NCI-H748 (cell line): Measurements from ENCODE around the gene LRR1.
A peak's percentile ranks its signal among the peaks of the same experiment; 100 is the strongest.
"Not testable (repeated sequence)": the region's sequence is repeated elsewhere in the genome, so short reads cannot be mapped to it uniquely, and the experiment has no call there.

Experiments used
- DNase-seq: peaks from one replicate; lab custom pipeline; 2025; ENCODE audit not compliant: unreplicated experiment; lab: John Stamatoyannopoulos, UW

The LRR1 gene

DNA sequence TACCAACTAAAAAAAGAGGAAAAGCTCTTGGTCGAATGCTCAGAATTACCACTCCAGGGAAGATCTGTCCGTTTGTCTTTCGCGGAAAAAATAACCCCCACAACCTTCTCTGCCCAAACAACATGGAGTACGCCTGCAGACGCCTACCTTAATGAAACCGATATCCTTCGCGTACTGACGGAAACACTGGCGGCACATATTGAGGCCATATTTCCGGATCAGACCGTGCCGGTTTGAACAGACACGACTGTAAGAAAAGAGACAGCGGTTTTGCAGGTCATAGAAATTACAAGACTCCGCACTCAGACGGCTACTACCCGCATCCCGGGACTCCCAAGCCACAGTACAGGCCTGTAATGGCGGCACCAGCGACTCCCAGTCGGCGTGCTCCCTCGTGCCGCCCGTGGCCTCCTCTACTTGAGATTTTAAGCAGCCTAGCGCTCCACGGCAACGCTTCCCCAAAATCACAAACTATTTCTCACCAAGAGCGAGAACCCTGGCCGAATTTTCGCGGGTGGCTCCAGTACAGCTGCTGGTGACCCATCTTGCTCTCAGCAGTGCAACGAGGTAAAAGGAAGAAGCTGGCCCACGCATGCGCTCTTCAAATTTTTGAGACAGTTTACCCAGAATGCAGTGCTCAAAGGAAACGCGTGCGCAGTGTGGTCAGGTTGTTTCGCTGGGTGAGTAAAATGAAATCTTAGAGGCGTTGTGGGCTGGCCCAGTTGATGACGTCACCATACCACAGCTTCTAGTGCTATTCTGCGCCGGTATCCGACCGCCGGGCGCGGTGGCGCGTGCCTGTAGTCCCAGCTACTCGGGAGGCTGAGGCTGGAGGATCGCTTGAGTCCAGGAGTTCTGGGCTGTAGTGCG lies 12.7 kb upstream of the LRR1 start, which contains the start of gene RPS29:
RPS29 (minus strand) TSS at position 578 of the 870 bp plus-strand sequence; CDS start at position 544, 34 bp downstream.
- peak; percentile 98 for DNase-seq

DNA sequence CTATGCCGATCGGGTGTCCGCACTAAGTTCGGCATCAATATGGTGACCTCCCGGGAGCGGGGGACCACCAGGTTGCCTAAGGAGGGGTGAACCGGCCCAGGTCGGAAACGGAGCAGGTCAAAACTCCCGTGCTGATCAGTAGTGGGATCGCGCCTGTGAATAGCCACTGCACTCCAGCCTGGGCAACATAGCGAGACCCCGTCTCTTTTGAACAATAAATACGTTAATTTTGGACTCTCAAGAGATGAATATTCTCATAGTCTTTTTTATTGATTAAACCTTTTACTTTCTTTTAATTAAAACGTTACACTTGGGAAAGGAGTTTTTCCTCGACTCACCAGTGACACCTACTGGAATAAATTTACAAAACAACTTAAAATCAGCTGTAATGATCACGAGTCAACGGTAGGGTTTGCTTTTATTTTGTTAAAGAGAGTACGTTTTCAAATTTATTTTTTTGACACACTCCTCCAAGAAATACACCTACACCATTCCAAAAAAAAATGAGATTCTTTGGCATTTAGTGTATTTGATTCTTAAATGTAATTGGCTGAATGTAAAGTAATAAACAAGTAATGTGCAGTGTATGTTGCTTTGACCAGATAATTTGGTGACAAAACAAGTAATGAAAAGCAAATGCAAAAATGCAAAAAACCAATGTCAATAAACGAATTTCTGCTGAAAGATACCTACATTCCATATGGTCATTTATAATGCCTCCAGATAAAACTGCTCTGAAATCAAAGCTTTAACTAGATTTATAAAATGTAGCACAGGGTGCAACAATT lies 11.9 kb upstream of the LRR1 start:
- DNase-seq: peak; percentile 69

DNA sequence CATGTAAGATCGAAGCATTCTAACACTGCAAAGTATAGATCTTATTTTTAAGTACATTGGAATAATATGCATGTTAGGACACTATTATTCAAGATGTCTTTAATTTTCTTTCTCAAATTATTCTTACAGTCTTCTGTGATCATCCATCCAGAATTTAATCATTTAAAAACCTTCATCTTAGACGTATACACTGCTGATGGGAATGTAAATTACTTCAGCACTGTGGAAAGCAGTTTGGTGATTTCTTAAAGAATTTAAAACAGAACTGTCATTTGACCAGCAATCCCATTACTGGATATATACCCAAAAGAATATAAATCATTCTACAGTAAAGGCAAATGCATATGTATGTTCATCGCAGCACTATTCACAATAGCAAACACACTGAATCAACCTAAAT lies 9.4 kb upstream of the LRR1 start:
- DNase-seq: no peak

DNA sequence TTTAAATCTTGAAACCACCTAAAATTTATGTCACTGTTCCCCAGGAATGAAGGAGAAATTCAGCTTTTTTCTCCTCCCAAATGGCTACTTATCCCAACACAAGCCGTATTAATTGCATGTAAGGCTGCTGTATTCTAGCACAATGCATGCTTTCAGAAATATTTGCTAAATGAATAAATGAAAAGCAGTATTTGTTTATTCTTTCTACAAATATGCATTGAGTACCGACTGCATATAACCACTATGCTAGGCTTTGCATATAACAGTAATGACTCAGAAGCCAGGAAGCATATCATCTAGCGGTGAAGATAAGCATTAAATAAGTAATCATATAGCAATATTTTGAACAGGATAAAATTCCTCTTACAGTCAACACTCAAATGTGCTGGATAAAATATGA lies 5.7 kb upstream of the LRR1 start:
- no peak for DNase-seq

DNA sequence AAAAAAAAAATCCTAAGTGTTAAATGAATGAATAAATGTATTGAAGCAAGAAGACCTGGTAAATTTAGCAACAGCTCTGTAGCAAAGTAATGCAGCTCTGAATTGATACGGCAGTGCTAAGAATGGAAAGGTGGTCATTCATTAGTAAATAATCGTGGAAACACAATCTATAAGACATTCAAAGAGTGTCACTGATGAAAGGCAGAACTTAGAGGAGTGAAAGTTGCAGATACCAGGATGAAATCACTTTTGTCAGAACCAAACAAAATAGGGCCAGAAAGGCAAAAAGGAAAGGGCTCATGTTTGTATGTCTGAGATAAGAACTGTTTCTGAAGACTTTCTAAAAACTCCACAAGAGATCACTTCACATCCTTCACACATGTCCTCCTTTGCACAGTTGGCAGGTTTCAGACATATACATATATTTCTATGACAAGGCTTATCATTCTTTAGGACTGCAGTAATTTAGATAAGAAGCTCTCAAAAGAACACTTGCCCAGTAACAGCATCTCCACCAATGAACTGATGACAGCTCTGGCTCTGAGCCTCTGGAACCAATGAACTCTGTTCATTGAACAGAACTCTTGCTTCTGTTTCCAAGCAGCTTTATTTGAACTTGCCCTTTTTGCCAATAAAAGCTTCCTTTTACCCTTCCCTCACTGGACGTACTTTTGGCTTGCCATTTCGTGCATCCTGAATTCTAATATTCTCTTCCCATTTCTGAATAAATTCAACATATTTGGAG lies 4.2 kb upstream of the LRR1 start:
- DNase-seq: no peak

DNA sequence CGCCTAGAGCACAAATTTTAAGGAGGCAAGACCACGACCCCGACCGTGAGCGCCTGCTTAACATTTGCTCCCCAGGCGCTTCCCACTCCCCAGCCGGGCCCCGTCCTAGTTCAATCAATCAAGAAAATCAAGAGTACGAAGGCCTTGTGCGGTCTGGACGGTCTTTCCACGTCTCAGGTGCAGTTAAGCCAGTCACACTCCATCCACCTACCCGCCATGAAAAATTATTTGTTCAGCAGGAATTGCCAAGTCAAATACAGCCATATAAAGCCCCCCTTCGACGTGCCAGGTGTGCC lies 603 bp upstream of the LRR1 start:
- no peak for DNase-seq

DNA sequence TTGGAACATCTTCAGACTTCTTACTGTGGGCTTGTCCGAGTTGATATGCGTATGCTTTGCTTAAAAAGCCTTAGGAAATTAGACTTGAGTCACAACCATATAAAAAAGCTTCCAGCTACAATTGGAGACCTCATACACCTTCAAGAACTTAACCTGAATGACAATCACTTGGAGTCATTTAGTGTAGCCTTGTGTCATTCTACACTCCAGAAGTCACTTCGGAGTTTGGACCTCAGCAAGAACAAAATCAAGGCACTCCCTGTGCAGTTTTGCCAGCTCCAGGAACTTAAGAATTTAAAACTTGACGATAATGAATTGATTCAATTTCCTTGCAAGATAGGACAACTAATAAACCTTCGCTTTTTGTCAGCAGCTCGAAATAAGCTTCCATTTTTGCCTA lies 8.8 kb downstream of the LRR1 start:
- DNase-seq: no peak

DNA sequence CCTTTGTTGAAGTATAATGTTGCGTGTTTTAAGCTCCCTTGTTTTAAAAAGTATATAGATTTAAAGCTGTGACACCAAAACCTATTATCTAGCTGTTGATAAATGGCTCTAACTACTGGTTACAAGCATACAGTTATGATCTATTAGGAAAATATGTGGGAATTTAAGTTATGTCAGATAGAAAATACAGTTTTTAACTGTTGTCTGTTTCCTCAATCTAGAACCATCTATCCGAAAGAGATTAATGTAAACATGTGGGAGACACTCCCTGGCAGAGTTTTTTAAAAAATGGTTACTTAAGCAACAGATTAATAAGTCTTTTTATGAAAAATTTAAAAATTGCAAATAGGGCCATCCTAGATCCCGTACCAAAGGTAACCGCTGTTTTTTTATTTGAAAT lies 13.5 kb downstream of the LRR1 start:
- DNase-seq: no peak

DNA sequence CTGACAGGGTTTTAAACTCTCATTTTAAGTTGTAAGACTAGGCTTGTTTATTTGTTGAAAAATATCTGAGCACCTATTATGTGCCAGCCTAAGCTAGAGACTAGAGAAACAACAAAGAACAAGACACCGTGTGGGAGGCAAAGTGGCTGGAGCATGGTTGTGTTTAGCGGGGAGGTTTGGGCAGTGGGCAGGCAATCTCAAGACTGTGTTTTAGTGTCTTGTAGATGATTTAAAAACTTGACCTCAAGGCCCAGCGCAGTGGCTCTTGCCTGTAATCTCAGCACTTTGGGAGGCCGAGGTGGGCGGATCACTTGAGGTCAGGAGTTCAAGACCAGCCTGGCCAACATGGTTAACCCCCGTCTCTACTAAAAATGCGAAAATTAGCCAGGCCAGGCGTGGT lies 13.9 kb downstream of the LRR1 start:
- no peak for DNase-seq

DNA sequence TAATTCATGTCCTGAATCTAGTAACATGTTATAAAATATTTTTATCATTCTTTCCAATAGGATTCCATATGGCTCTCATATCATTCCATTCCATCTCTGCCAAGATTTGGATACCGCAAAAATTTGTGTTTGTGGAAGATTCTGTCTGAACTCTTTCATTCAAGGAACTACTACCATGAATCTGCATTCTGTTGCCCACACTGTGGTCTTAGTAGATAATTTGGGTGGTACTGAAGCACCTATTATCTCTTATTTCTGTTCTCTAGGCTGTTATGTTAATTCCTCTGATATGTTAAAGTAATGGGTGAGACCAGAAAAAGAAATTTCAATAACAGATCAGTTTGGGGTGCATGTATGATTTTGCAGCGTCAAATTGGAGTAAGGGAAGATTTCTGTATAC lies 15.5 kb downstream of the LRR1 start:
- DNase-seq: no peak

DNA sequence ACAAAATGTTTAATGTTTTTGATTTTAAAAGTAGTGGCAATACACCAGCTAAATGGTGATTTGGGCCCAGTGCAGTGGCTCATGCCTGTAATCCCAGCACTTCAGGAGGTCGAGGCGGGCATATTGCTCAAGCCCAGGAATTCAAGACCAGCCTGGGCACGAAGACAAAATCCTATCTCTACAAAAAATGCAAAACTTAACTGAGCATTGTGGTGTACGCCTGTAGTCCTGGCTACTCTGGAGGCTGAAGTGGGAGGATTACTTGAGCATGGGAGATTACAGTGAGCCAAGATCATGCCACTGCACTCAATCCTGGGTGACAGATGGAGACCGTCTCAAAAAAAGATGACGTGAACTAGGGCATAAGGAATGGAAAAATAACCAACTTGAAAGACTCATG lies 17.0 kb downstream of the LRR1 start:
- no peak for DNase-seq

DNA sequence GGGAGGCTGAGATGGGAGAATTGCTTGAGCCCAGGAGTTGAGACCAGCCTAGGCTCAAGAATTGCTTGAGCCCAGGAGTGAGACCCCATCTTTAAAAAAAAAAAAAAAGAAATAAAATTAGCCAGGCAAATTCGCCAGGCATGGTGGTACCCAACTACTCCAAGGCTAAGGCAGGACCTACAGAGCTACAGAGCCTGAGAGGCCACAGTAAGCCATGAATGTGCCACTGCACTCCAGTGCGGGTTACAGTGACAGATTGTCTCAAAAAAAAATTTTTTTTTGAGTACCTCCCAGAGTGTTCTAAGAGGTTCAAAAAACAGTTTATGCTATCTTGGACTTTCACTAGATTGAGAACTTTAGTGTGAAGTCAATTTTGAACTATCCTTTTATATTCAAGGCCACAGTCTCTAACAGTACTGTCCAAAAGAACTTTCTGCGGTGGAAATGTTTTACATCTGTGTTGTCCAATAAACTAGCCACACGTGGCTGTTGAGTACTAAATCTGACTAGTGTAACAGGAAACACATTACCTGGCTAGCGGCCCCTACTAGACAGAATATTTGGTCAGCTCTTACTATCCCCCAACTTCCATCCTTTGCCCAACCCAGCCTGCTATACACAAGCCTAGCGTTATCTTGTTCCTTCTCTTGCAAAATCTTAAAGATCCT lies 19.2 kb downstream of the LRR1 start:
- DNase-seq: no peak

DNA sequence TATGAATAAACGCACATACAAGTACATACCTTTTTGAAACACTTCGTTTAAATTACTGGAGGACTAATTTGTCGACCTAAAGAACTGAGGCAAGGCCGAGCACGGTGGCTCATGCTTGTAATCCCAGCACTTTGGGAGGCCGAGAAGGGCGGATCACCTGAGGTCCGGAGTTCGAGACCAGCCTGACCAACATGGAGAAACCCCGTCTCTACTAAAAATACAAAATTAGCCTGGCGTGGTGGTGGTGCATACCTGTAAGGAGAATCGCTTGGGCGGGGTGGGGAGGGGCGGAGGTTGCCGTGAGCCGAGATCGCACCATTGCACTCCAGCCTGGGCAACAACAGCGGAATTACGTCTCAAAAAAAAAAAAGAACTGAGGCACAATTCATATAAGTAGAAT lies 20.5 kb downstream of the LRR1 start:
- not testable (repeated sequence) for DNase-seq

DNA sequence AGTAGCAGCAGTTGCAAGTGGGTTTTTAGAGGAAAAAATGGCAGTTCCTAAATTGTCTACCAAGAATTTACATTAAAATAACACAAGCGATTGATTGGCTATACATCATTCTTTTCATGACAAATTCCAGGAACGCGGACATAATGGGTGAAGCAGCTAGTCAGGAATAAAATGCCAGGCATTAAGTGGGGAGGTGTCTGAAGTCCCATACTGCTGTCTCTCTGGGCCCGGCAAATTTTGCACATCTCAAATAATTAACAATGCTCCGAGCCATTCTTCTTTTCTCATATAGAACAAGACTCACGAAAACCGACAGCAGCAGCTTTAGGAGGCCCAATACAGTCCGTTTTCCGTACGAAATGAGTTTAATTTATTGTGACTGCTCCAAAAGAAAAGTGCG lies 21.0 kb downstream of the LRR1 start:
- peak; percentile 45 for DNase-seq

DNA sequence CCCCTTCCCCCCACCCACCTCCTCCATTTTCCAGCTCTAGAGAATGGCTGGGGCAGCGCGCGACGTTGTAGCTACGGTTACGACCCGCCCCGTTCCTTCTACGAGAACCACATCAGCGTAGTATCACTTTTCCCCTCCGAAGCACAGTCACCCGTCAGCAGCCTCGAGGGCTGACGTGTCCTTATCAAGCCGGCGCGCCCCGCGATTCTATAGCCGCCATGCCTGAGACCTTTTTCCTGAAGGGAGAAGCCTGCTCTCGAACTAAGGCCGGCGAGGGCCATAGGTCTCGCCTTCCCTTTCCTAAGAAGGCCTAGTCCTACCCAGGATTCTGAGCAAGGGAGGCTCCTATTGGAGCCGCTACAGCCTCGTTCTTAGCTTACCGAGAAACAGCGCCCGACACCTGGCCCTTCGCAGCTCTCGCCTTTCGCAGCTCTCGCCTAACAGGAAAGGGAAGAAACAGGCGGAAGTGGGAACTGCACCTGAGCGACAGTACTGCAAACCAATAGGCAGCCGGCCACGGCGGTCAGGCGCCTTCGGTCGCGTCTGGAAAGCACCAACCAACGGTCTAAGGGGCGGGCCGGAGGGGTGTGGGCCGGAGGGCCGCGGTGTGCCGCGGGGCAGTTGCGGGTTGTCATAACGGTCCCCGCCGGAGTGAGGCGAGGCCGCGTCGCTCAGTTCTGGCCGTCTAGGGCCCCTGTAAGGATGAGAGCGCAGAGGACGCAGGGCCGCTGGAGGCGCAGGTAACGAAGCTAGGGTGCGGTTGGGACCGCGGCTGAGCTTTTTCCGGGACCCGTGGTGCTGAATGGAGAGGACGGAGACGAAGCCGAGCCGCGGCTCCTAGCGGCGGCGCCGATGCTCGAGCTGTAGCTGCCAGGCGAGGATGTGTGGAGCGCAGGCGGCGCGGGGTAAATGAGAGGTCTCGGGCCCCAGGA lies 21.7 kb downstream of the LRR1 start, which contains the start of the genes MGAT2 and RPL36AL:
MGAT2 (plus strand) TSS at position 618 of the 932 bp plus-strand sequence. CDS start 470 bp downstream, outside the sequence.
RPL36AL (minus strand) TSS at position 445 of the 932 bp plus-strand sequence. CDS start 1,522 bp downstream, outside the sequence.
- DNase-seq: peak; percentile 98

DNA sequence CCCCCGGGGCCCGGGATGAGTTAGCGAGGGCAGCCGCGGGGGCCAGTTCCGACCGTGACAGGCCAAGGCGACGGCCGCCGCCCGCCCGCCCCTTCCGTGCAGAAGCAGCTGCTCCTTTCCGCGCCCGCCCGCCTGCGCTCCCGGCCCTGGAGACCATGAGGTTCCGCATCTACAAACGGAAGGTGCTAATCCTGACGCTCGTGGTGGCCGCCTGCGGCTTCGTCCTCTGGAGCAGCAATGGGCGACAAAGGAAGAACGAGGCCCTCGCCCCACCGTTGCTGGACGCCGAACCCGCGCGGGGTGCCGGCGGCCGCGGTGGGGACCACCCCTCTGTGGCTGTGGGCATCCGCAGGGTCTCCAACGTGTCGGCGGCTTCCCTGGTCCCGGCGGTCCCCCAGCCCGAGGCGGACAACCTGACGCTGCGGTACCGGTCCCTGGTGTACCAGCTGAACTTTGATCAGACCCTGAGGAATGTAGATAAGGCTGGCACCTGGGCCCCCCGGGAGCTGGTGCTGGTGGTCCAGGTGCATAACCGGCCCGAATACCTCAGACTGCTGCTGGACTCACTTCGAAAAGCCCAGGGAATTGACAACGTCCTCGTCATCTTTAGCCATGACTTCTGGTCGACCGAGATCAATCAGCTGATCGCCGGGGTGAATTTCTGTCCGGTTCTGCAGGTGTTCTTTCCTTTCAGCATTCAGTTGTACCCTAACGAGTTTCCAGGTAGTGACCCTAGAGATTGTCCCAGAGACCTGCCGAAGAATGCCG lies 22.6 kb downstream of the LRR1 start:
- DNase-seq: peak; percentile 74

DNA sequence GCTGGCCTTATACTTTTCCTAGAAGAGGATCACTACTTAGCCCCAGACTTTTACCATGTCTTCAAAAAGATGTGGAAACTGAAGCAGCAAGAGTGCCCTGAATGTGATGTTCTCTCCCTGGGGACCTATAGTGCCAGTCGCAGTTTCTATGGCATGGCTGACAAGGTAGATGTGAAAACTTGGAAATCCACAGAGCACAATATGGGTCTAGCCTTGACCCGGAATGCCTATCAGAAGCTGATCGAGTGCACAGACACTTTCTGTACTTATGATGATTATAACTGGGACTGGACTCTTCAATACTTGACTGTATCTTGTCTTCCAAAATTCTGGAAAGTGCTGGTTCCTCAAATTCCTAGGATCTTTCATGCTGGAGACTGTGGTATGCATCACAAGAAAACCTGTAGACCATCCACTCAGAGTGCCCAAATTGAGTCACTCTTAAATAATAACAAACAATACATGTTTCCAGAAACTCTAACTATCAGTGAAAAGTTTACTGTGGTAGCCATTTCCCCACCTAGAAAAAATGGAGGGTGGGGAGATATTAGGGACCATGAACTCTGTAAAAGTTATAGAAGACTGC lies 23.4 kb downstream of the LRR1 start:
- no peak for DNase-seq

DNA sequence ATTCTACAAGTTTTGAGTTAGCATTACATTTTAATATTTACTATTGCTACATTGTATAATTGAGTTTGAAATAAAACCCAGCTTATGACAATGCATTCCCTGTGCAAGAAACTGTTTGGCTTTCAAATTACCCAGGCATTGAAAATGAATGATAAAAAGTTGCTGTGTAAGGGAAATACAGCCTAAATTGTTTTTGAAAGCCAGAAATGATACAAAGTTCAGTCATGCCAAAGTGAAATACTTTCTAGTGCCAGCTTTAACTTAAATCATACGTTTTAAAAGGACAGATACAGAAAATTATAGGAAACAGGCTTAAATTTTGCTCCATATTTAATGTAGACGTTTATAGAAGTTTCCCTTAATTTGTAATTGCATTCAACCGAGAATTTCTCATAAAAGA lies 24.6 kb downstream of the LRR1 start:
- no peak for DNase-seq
